Left cardiac atrium (tissue), 4 donors: ENCODE measurements around the gene OR7G2. TPM values are rescaled to one million over a fixed set of nuclear protein-coding genes. Genes with fewer than 3 reads are reported as not detected.
"Not testable (repeated sequence)": the region's sequence is repeated elsewhere in the genome, so short reads cannot be mapped to it uniquely, and the experiment has no call there.

ENCODE experiments used
- ATAC-seq, 2 donors: fragments of 200-7000 bp; cut with Tn5 transposase; one replicate each; pipeline ENCODE4 v1.9.1; 2020; ENCODE audit warnings: mild to moderate bottlenecking in 2 of 2, moderate library complexity in 2 of 2
- DNase-seq: peaks from one replicate; pipeline ENCODE4 v3.0.0-alpha.2; 2020
- intact Hi-C, 2 donors: fragments of 100-400 bp; cut with DNase I; formaldehyde crosslinking; loops; one replicate each; pipeline versions ENCODE4 v1.14.1 to v1.15.1; 2022 to 2023
- total RNA-seq, 2 donors: library from RNA; stranded (reverse); fragmentation: NEBNext Ultra II Directional; extraction: Animal tissue kit (Norgen Biotek cat#: 25700); gene quantifications; one replicate each; pipeline ENCODE4 v1.2.1, GENCODE V29; 2021
- donor health status: DM: no; HTN: yes; CAD: no.
- donor health status: DM: no; HTN: yes; CAD: no; lungs with severe emphysema.
- donor health status: DM: yes; HTN: yes; CAD: no.
- donor health status: Dilated cardiomyopathy.

Gene OR7G2
- total RNA-seq, 2 donors from 2014 or later, result not detected

- ATAC-seq (no peak), DNase-seq (no peak)
- intact Hi-C loops, result loop anchor here (5.0 to 10.0 kb wide), 2 partner anchors 420 to 812 kb away; no protein-coding TSS in a partner anchor
Observed at GRCh38 chr19:9076901-9077300, 30.4 kb downstream of the OR7G2 start.

GRCh38 chr19:9075064-9075949 lies 32.0 kb downstream of the OR7G2 start:
- intact Hi-C loops, result loop anchor here (5.0 to 10.0 kb wide), 2 partner anchors 418 to 811 kb away; no protein-coding TSS in a partner anchor
- DNase-seq (peak; percentile 87), ATAC-seq (peak; percentile 96 to 99)

DNA sequence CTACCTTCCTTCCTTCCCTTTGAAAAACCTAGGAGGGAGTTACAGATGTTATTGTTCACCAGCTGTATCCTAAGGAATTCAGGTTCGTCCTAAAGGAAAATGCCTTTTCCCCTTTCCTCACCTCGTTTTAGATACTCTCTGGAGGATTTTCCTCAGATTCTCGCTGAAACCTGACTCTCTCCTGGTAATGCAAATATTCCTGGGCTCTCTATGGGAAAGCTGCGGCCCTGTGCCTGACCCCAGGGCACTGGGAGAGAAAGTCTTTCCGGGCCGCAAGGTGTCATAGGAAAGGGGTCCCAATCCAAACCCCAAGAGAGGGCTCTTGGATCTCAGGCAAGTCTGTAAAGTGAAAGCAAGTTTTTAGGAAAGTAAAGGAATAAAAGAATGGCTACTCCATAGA lies 33.5 kb downstream of the OR7G2 start:
- no peak for ATAC-seq
- intact Hi-C loops, result loop anchor here in 1 of 2 donors (10.0 kb wide), 1 partner anchor 809 kb away; no protein-coding TSS in a partner anchor
- no peak for DNase-seq

- not testable (repeated sequence) for ATAC-seq, DNase-seq
- intact Hi-C loops, result loop anchor here in 1 of 2 donors (10.0 kb wide), 1 partner anchor 807 kb away; no protein-coding TSS in a partner anchor
Observed at GRCh38 chr19:9071720-9072119, 35.6 kb downstream of the OR7G2 start.

- intact Hi-C loops, result loop anchor here in 1 of 2 donors (10.0 kb wide), 1 partner anchor 805 kb away; no protein-coding TSS in a partner anchor
Observed at GRCh38 chr19:9070066-9070465, 37.2 kb downstream of the OR7G2 start.

DNA sequence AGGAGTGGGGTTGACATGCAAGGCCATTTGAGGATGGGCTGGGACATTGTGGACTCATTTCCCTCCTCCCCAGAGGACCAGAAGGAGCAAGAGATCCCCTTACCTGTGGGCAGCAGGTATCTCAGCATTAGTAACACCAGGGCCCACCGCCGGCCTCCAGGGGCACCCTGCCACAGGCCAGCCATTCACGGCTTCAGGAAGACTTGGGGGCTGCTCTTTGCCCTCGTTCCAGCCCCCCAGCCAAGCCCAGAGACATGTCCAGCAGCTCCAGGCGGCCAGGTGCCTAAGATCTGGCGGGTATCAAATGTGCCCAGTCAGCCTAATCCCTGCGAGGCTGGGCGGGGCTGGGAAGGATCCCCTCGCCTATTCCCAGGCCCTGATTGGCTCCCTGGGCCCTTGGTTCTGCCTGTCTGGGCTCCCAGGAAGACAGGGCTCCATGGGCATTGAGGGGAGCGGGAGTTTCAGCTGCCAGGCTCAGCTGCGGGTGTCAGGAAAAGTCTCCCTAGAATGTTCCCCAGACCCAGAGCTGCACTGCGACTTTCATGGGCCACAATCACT lies 41.7 kb downstream of the OR7G2 start:
- no peak for ATAC-seq
- intact Hi-C loops, result no loop called here
- DNase-seq, result no peak

More at GRCh38 chr19:9070066-9070465, 37.2 kb downstream of the OR7G2 start:
- DNase-seq, result no peak
- no peak for ATAC-seq

- no peak for ATAC-seq
- no peak for DNase-seq
- intact Hi-C loops, result no loop called here
Observed at GRCh38 chr19:9061879-9062278, 45.4 kb downstream of the OR7G2 start.

DNA sequence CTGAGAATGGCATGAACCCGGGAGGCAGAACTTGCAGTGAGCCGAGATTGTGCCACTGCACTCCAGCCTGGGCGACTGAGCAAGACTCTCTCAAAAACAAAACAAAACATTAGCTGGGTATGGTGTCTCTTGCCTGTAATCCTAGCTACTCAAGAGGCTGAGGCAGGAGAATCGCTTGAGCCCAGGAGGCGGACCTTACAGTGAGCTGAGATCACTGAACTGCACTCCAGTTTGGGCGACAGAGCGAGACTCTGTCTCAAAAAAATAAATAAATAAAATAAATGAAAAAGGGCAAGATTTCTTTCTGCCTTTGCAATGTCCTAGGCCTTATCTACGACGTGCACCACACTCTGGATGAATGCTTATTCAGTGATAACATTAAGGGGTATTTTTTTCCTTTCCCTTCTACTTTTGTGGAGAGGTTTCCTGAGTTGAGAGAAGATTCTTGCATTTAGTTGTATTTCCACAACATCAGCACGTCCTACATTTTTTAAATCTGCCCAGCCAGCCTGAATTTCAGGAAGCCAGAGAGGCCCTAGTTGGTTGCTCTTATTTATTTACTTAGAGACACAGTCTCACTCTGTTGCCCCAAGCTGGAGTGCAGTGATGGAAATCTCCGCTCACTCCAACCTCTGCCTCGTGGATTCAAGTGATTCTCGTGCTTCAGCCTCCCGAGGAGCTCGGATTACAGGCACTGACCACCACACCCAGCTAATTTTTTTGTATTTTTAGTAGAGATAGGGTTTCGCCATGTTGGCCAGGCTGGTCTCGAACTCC lies 46.5 kb downstream of the OR7G2 start:
- peak; percentile 19 to 23 for ATAC-seq
- intact Hi-C loops, result no loop called here
- no peak for DNase-seq

DNA sequence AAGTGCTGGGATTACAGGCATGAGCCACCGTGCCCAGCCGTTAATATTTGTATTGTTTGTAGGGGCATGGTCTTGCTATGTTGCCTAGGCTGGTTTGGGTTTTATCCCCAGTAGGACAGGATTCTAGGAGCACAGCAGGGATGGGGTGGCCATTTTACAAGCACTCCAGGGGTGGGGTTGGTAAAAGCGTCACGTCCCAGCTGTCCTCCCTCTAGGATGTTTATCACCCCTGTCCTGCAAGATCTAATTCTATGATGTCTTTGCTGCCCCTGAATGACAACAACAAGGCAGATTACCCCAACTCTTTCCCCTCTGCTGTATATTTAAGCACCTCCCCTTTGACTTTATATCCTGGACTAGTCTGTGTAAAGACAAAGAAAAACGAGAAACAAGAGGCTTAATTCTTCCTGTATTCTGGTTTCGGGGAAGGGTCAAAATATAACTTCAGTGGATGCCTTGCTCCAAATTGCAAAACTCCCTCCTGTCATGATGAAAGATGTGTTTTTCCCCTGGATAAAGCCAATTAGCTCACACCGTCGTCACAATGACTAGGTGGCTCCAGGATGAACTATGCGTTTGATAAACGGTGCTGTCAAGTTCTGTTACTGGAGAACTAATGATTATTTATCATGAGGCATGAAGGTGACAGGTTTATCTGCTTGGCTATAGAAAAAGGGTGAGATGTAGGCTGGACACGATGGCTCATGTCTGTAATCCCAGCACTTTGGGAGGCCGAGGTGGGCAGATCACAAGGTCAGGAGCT lies 48.2 kb downstream of the OR7G2 start:
- peak in 1 of 2 donors; percentile 81 for ATAC-seq
- DNase-seq, result no peak
- intact Hi-C loops, result no loop called here

- no peak for DNase-seq
- ATAC-seq, result no peak
- intact Hi-C loops, result no loop called here
Observed at GRCh38 chr19:9057505-9058258, 49.6 kb downstream of the OR7G2 start.

- ATAC-seq, DNase-seq, intact Hi-C loops: not testable (repeated sequence)
Observed at GRCh38 chr19:9056131-9056530, 51.1 kb downstream of the OR7G2 start.

GRCh38 chr19:9054765-9055164 lies 52.5 kb downstream of the OR7G2 start:
- no peak for ATAC-seq
- intact Hi-C loops, result no loop called here

GRCh38 chr19:9054207-9054606 lies 53.1 kb downstream of the OR7G2 start:
- ATAC-seq (no peak), DNase-seq (no peak)
- intact Hi-C loops, result no loop called here

More at GRCh38 chr19:9054765-9055164, 52.5 kb downstream of the OR7G2 start:
- no peak for DNase-seq

- intact Hi-C loops, ATAC-seq, DNase-seq: not testable (repeated sequence)
Observed at GRCh38 chr19:9053674-9054073, 53.6 kb downstream of the OR7G2 start.

GRCh38 chr19:9052894-9053293 lies 54.4 kb downstream of the OR7G2 start:
- intact Hi-C loops, result no loop called here
- ATAC-seq (no peak), DNase-seq (no peak)
